ENCODE measurements around the gene ZNF549. TPM values are rescaled to one million over a fixed set of nuclear protein-coding genes. Genes with fewer than 3 reads are reported as not detected.

Gene ZNF549
- total and polyA plus RNA-seq, 2 of the 13 experiments (the other 11 are each of a cell fraction or from before 2014, with no cell fraction given) = 2.8 to 6.4 TPM

DNA sequence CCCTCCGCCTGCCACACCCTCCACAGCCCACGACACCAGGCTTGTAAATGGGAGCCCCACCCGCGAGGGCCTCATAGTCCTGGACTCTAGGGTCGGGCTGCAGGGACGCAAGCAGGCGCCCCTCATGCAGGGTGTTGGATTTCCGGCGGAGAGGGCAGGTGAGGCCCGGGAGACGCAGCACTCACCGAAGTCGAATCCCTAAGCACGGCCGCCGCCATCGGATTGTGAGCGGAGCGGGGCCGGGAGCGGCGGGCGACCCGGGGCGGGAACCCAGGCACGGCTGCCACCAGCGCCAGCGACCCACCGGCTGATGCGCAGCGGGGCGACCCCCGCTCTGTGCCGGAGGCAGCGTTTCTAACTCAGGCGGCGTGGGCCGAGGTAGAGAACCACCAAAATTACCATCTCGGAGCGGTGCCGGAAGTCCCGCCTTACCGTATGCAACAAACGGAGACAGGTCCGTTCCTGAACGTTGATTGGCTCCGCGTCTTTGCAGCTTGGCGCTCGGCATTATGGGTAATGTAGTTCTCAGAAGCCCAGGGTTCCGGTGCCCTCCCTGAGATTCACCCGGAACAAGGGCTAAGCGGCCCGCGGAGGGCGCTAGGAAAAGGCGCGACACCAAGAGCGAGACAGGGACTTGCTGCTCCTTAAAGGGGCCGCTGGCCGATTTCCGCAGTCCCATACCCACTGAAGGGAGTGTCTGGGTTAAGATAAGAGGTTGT, 51.5 kb downstream of the ZNF549 start, which contains the start of gene ZNF416 (continued):
- TF ChIP-seq, protein P1, sequence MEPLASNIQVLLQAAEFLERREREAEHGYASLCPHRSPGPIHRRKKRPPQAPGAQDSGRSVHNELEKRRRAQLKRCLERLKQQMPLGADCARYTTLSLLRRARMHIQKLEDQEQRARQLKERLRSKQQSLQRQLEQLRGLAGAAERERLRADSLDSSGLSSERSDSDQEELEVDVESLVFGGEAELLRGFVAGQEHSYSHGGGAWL (CRISPR knock-in tag; IDR thresholded peaks at IDR 0.05) = peak; percentile 63; the same call in 1 of the 2 replicates
- TF ChIP-seq RAD51 (IDR thresholded peaks at IDR 0.05; ENCODE audit: borderline replicate concordance) (no peak), LCORL (IDR thresholded peaks at IDR 0.05) (no peak), LCORL (CRISPR knock-in tag; IDR thresholded peaks at IDR 0.05) (no peak; the same call in 1 of the 2 replicates), PRMT3 (CRISPR knock-in tag; IDR thresholded peaks at IDR 0.05; ENCODE audit: borderline replicate concordance, low read depth) (no peak), HMG20B (CRISPR knock-in tag; conservative IDR thresholded peaks at IDR 0.05) (no peak), ZNF205 (CRISPR knock-in tag; IDR thresholded peaks at IDR 0.05) (peak; percentile 94), SIX1 (CRISPR knock-in tag; IDR thresholded peaks at IDR 0.05; ENCODE audit: borderline replicate concordance) (no peak), PHF21A (CRISPR knock-in tag; IDR thresholded peaks at IDR 0.05) (peak; percentile 24; the same call in 1 of the 2 replicates), NFIB (CRISPR knock-in tag; IDR thresholded peaks at IDR 0.05; ENCODE audit: borderline replicate concordance) (no peak), PHF8 (CRISPR knock-in tag; IDR thresholded peaks at IDR 0.05) (peak; percentile 67), SMC3 (IDR thresholded peaks at IDR 0.05; ENCODE audit: low read length) (no peak), ZSCAN12 (CRISPR knock-in tag; IDR thresholded peaks at IDR 0.05) (no peak), HIVEP1 (CRISPR knock-in tag; IDR thresholded peaks at IDR 0.05) (no peak), HES4 (CRISPR knock-in tag; IDR thresholded peaks at IDR 0.05; ENCODE audit: borderline replicate concordance) (no peak), ZNF607 (CRISPR knock-in tag; IDR thresholded peaks at IDR 0.05; ENCODE audit: borderline replicate concordance) (no peak), ZNF703 (CRISPR knock-in tag; IDR thresholded peaks at IDR 0.05; ENCODE audit: borderline replicate concordance) (no peak)
- TF ChIP-seq, protein P2, sequence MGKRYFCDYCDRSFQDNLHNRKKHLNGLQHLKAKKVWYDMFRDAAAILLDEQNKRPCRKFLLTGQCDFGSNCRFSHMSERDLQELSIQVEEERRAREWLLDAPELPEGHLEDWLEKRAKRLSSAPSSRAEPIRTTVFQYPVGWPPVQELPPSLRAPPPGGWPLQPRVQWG (CRISPR knock-in tag; IDR thresholded peaks at IDR 0.05; ENCODE audit: borderline replicate concordance, low read depth) = no peak
- TF ChIP-seq, protein P3, sequence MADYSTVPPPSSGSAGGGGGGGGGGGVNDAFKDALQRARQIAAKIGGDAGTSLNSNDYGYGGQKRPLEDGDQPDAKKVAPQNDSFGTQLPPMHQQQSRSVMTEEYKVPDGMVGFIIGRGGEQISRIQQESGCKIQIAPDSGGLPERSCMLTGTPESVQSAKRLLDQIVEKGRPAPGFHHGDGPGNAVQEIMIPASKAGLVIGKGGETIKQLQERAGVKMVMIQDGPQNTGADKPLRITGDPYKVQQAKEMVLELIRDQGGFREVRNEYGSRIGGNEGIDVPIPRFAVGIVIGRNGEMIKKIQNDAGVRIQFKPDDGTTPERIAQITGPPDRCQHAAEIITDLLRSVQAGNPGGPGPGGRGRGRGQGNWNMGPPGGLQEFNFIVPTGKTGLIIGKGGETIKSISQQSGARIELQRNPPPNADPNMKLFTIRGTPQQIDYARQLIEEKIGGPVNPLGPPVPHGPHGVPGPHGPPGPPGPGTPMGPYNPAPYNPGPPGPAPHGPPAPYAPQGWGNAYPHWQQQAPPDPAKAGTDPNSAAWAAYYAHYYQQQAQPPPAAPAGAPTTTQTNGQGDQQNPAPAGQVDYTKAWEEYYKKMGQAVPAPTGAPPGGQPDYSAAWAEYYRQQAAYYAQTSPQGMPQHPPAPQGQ (CRISPR knock-in tag; IDR thresholded peaks at IDR 0.05; ENCODE audit: borderline replicate concordance) = no peak
- TF ChIP-seq, protein P4, sequence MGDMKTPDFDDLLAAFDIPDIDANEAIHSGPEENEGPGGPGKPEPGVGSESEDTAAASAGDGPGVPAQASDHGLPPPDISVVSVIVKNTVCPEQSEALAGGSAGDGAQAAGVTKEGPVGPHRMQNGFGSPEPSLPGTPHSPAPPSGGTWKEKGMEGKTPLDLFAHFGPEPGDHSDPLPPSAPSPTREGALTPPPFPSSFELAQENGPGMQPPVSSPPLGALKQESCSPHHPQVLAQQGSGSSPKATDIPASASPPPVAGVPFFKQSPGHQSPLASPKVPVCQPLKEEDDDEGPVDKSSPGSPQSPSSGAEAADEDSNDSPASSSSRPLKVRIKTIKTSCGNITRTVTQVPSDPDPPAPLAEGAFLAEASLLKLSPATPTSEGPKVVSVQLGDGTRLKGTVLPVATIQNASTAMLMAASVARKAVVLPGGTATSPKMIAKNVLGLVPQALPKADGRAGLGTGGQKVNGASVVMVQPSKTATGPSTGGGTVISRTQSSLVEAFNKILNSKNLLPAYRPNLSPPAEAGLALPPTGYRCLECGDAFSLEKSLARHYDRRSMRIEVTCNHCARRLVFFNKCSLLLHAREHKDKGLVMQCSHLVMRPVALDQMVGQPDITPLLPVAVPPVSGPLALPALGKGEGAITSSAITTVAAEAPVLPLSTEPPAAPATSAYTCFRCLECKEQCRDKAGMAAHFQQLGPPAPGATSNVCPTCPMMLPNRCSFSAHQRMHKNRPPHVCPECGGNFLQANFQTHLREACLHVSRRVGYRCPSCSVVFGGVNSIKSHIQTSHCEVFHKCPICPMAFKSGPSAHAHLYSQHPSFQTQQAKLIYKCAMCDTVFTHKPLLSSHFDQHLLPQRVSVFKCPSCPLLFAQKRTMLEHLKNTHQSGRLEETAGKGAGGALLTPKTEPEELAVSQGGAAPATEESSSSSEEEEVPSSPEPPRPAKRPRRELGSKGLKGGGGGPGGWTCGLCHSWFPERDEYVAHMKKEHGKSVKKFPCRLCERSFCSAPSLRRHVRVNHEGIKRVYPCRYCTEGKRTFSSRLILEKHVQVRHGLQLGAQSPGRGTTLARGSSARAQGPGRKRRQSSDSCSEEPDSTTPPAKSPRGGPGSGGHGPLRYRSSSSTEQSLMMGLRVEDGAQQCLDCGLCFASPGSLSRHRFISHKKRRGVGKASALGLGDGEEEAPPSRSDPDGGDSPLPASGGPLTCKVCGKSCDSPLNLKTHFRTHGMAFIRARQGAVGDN (CRISPR knock-in tag; IDR thresholded peaks at IDR 0.05) = peak; percentile 81
- TF ChIP-seq, protein P5, sequence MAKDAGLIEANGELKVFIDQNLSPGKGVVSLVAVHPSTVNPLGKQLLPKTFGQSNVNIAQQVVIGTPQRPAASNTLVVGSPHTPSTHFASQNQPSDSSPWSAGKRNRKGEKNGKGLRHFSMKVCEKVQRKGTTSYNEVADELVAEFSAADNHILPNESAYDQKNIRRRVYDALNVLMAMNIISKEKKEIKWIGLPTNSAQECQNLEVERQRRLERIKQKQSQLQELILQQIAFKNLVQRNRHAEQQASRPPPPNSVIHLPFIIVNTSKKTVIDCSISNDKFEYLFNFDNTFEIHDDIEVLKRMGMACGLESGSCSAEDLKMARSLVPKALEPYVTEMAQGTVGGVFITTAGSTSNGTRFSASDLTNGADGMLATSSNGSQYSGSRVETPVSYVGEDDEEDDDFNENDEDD (CRISPR knock-in tag; IDR thresholded peaks at IDR 0.05; ENCODE audit: borderline replicate concordance) = peak; percentile 71; the same call in 1 of the 2 replicates

Data from HepG2 (cell line).